GM12878 (cell line): ENCODE results near the gene CHRM2. TPM values are rescaled to one million over a fixed set of nuclear protein-coding genes. Genes with fewer than 3 reads are reported as not detected.

Experiments used
- ATAC-seq: fragments of 200-7000 bp; cut with Tn5 transposase; 3 replicates; pipeline ENCODE4 v1.9.1; 2020; ENCODE audit warnings: mild to moderate bottlenecking, moderate library complexity
- BruUV-seq: library from RNA; stranded (reverse); fragments of 400-500 nt; replicated peaks from 2 replicates; lab custom pipeline; 2021; lab: Mats Ljungman, UMichigan
- CTCF ChIA-PET: fragments of 300-600 bp; sonication (Branson Sonifier 250); formaldehyde crosslinking; extraction: SDS; loops from one replicate; lab custom pipeline; 2021; ENCODE audit warnings: inconsistent platforms; lab: Yijun Ruan, JAX
- POLR2A ChIA-PET: fragments of 350-600 bp; formaldehyde crosslinking; extraction: SDS; loops from one replicate; lab custom pipeline; 2021; ENCODE audit warnings: inconsistent platforms; lab: Charles Lee
- RAD21 ChIA-PET: fragments of 300-600 bp; sonication (Branson Sonifier 250); formaldehyde crosslinking; loops from one replicate; lab custom pipeline; 2023; ENCODE audit warnings: antibody characterized with exemption; ENCODE audit not compliant: unreplicated experiment; lab: Charles Lee
- SMC1A ChIA-PET: fragments of 300-600 bp; sonication (Branson Sonifier 250); formaldehyde crosslinking; loops from one replicate; lab custom pipeline; 2023; ENCODE audit not compliant: unreplicated experiment, uncharacterized antibody; lab: Charles Lee
- DNase-seq: peaks from one replicate; pipeline ENCODE4 v3.0.0-alpha.2; 2011; ENCODE audit warnings: low read depth, low spot score
- FAIRE-seq: peaks from 3 replicates; lab custom pipeline; 2011; peaks lifted over from hg19 to GRCh38; lab: Jason Lieb, UNC
- H2AFZ ChIP-seq: 2 replicates; pipeline ENCODE4 v1.6.0; 2011; ENCODE audit warnings: low read depth, low read length, control low read depth; ENCODE audit not compliant: control insufficient read depth
- H3K27ac ChIP-seq: 2 replicates; pipeline ENCODE4 v1.5.1; 2011; ENCODE audit warnings: control low read depth; ENCODE audit not compliant: control insufficient read depth, insufficient read depth
- H3K27me3 ChIP-seq, 2 experiments: replicated peaks in 1 of 2; 2 replicates each; pipeline versions ENCODE4 v1.6.0 to v1.6.1; 2011; ENCODE audit warnings: low read length in 1 of 2; ENCODE audit not compliant: control insufficient read depth in 2 of 2, insufficient read depth in 2 of 2
- H3K36me3 ChIP-seq, 2 experiments: 2 replicates each; pipeline ENCODE4 v1.5.1; 2011; ENCODE audit warnings: low read length in 1 of 2; ENCODE audit not compliant: control insufficient read depth in 2 of 2, insufficient read depth in 2 of 2
- H3K4me1 ChIP-seq: 2 replicates; pipeline ENCODE4 v1.6.1; 2011; ENCODE audit warnings: mild to moderate bottlenecking, low read length, moderate library complexity, mixed read lengths; ENCODE audit not compliant: control insufficient read depth, insufficient read depth
- H3K4me2 ChIP-seq: 2 replicates; pipeline ENCODE4 v1.6.0; 2011; ENCODE audit warnings: control low read depth; ENCODE audit not compliant: control insufficient read depth, insufficient read depth
- H3K4me3 ChIP-seq: fragments of 200-600 bp; sonication (generic); 2 replicates; pipeline ENCODE4 v1.5.1; 2016
- H3K79me2 ChIP-seq: 2 replicates; pipeline ENCODE4 v1.6.0; 2011; ENCODE audit warnings: low read length; ENCODE audit not compliant: control insufficient read depth, insufficient read depth
- H3K9ac ChIP-seq: 2 replicates; pipeline ENCODE4 v1.8.0; 2011; ENCODE audit warnings: low read length, control low read depth, mixed read lengths; ENCODE audit not compliant: control insufficient read depth, insufficient read depth
- H3K9me3 ChIP-seq: replicated peaks from 3 replicates; pipeline ENCODE4 v1.5.1; 2011; ENCODE audit warnings: mild to moderate bottlenecking, low read length; ENCODE audit not compliant: control insufficient read depth, insufficient read depth
- H4K20me1 ChIP-seq: 2 replicates; pipeline ENCODE4 v1.6.0; 2011; ENCODE audit not compliant: control insufficient read depth, insufficient read depth
- CEBPB ChIP-seq, 2 experiments: fragments of 150-350 bp in 1 of 2; IDR thresholded peaks; 2 replicates each; pipeline ENCODE4 v1.6.1; 2012 to 2014; ENCODE audit warnings: low read depth in 2 of 2, low read length in 2 of 2, borderline replicate concordance in 1 of 2, inconsistent platforms in 1 of 2
- E2F8 ChIP-seq: fragments of 450-650 bp; IDR thresholded peaks from 2 replicates; pipeline ENCODE4 v1.6.1; 2018; ENCODE audit warnings: mild to moderate bottlenecking, low read depth, moderate library complexity; ENCODE audit not compliant: partially characterized antibody
- FOS ChIP-seq: IDR thresholded peaks from 3 replicates; pipeline ENCODE4 v1.6.1; 2011; ENCODE audit warnings: borderline replicate concordance; ENCODE audit not compliant: insufficient read length; ENCODE audit errors: extremely low read depth
- IKZF1 ChIP-seq: fragments of 450-650 bp; conservative IDR thresholded peaks from 2 replicates; pipeline ENCODE4 v1.6.1; 2017; ENCODE audit warnings: antibody characterized with exemption, mild to moderate bottlenecking
- MLLT1 ChIP-seq: fragments of 450-650 bp; IDR thresholded peaks from 2 replicates; pipeline ENCODE4 v1.6.1; 2016; ENCODE audit warnings: mild to moderate bottlenecking
- NFXL1 ChIP-seq: fragments of 450-650 bp; IDR thresholded peaks from 2 replicates; pipeline ENCODE4 v1.6.1; 2017; ENCODE audit warnings: antibody characterized with exemption, mild to moderate bottlenecking, borderline replicate concordance
- PBX3 ChIP-seq: IDR thresholded peaks from 2 replicates; pipeline ENCODE4 v1.6.1; 2011; ENCODE audit warnings: mild to moderate bottlenecking, low read depth, low read length, moderate library complexity; ENCODE audit not compliant: insufficient replicate concordance
- POLR2AphosphoS5 ChIP-seq: IDR thresholded peaks from 2 replicates; pipeline ENCODE4 v1.6.1; 2011; ENCODE audit warnings: mild to moderate bottlenecking, low read length, inconsistent platforms
- RELB ChIP-seq: fragments of 450-650 bp; IDR thresholded peaks from 2 replicates; pipeline ENCODE4 v1.6.1; 2017; ENCODE audit warnings: low read depth, mild to moderate bottlenecking, moderate library complexity
- RUNX3 ChIP-seq: IDR thresholded peaks from 2 replicates; pipeline ENCODE4 v1.6.1; 2012; ENCODE audit warnings: low read length, inconsistent platforms
- SIX5 ChIP-seq: IDR thresholded peaks from 2 replicates; pipeline ENCODE4 v1.6.1; 2011; ENCODE audit warnings: mild to moderate bottlenecking, low read depth, low read length, moderate library complexity; ENCODE audit not compliant: severe bottlenecking
- SRF ChIP-seq, 2 experiments: IDR thresholded peaks; 2 replicates each; pipeline ENCODE4 v1.6.1; 2011; ENCODE audit warnings: low read depth in 2 of 2, low read length in 2 of 2, mild to moderate bottlenecking in 1 of 2, moderate library complexity in 1 of 2
- TARDBP ChIP-seq: IDR thresholded peaks from 2 replicates; pipeline ENCODE4 v1.6.1; 2016; ENCODE audit warnings: borderline replicate concordance
- ZNF217 ChIP-seq: fragments of 450-650 bp; IDR thresholded peaks from 2 replicates; pipeline ENCODE4 v1.6.1; 2017; ENCODE audit warnings: antibody characterized with exemption, mild to moderate bottlenecking
- ZNF24 ChIP-seq: fragments of 450-650 bp; IDR thresholded peaks from 2 replicates; pipeline ENCODE4 v1.6.1; 2017; ENCODE audit warnings: antibody characterized with exemption, mild to moderate bottlenecking
- WGBS: methylation state at CpG from one replicate; pipeline ENCODE4 v1.1.6; 2016; ENCODE audit warnings: low lambda C conversion rate; ENCODE audit not compliant: insufficient replicate concordance, insufficient coverage; ENCODE audit errors: missing lambda C conversion rate; 5-methylcytosine and 5-hydroxymethylcytosine counted together
- in situ Hi-C: fragments of 300-500 bp; cut with MboI; formaldehyde crosslinking; loops from 9 replicates; pipeline ENCODE4 v1.14.3; 2018; ENCODE audit warnings: mixed read lengths
- intact Hi-C: fragments of 100-400 bp; cut with micrococcal nuclease; formaldehyde crosslinking; loops from one replicate; pipeline ENCODE4 v1.14.2; 2022; ENCODE audit not compliant: unreplicated experiment
- polyA plus RNA-seq, 11 experiments: library from polyadenylated mRNA; depleted of rRNA in 4 of 11; unstranded in 6 of 11; stranded (reverse) in 5 of 11; fragments of >200 nt; fragmentation: Nextera tagmentation in 4 of 11; fragmentation: Illumina TruSeq in 1 of 11; extraction: Ambion mirVana in 4 of 11; extraction: Trizol in 1 of 11; gene quantifications; 1 replicate in 1 of 11; 2 replicates in 10 of 11; pipeline versions ENCODE4 v1.2.1 to v1.2.3, GENCODE V29; 2011 to 2016; ENCODE audit warnings: inconsistent platforms in 2 of 11, missing spikeins in 2 of 11, low read depth in 1 of 11
- total RNA-seq, 4 experiments: library from RNA; depleted of rRNA in 3 of 4; stranded (reverse); fragments of >200 nt in 3 of 4; fragmentation: Illumina TruSeq in 1 of 4; extraction: Trizol in 1 of 4; gene quantifications; 2 replicates each; pipeline versions ENCODE4 v1.2.1 to v1.2.3, GENCODE V29; 2013 to 2021

The CHRM2 gene
- total and polyA plus RNA-seq, 10 of the 15 experiments (the other 5 are each of a cell fraction or from before 2014, with no cell fraction given), result 0.05 TPM; not detected in 9

- Histone ChIP-seq H3K4me3 (no peak overlapping the region), H3K36me3 (no peaks in the 10 kb centered on the region), H3K27me3 (no peaks in the 10 kb centered on the region), H3K27ac (no peak overlapping the region), H3K4me1 (no peaks in the 10 kb centered on the region), H4K20me1 (no peaks in the 10 kb centered on the region), H2AFZ (no peak overlapping the region), H3K9me3 (no peaks in the 10 kb centered on the region), H3K79me2 (no peaks in the 10 kb centered on the region), H3K4me2 (no peak overlapping the region), H3K9ac (no peak overlapping the region)
- DNase-seq, result no peak
- in situ Hi-C loops, result no loop called here
- WGBS, result 0% methylated on average over 2 of the region's 2 CpGs
- ATAC-seq, result no peak
- POLR2A ChIA-PET, result no interaction called here
- CTCF ChIA-PET, result no interaction called here
- SMC1A ChIA-PET, result interaction anchor here (0.7 kb wide), 1 partner anchor 15 kb away, joined by 3 read pairs; no protein-coding TSS in a partner anchor
- RAD21 ChIA-PET, result no interaction called here
- intact Hi-C loops, result no loop called here
- TF ChIP-seq ZNF217 (no peak), NFXL1 (no peak), CEBPB (IDR thresholded peaks at IDR 0.05; ENCODE audit: borderline replicate concordance in 1 of 2, low read depth in 2 of 2, low read length in 2 of 2) (no peak), MLLT1 (no peak), TARDBP (no peak), RUNX3 (no peak), E2F8 (no peak), PBX3 (no peak), SRF (IDR thresholded peaks at IDR 0.05; ENCODE audit: low read depth in 2 of 2, low read length in 2 of 2) (no peak), SIX5 (no peak), FOS (no peak), ZNF24 (no peak), POLR2AphosphoS5 (no peak), RELB (no peak), IKZF1 (no peak)
- BruUV-seq, result no TSS peak
- FAIRE-seq, result no peak
Observed at GRCh38 chr7:136919820-136920219, 51.4 kb downstream of the CHRM2 start.
